ENCODE measurements around the gene GRB10. TPM values are rescaled to one million over a fixed set of nuclear protein-coding genes. Genes with fewer than 3 reads are reported as not detected.

The GRB10 gene
- total RNA-seq, 2 donors from 2014 or later = 45.4 to 52.6 TPM

GRCh38 chr7:50806143-50806542 is 23.4 kb upstream of the GRB10 start:
- intact Hi-C loops (cut with DNase I) = no loop called here
- no peak for DNase-seq (ENCODE audit: low spot score)

- no peak for DNase-seq (ENCODE audit: low spot score)
- intact Hi-C loops (cut with DNase I) = no loop called here
Measured at GRCh38 chr7:50805447-50806125, 22.9 kb upstream of the GRB10 start.

- intact Hi-C loops (cut with DNase I) = no loop called here
- DNase-seq (ENCODE audit: low spot score) = no peak
Measured at GRCh38 chr7:50803359-50804337, 21.0 kb upstream of the GRB10 start.

- DNase-seq (ENCODE audit: low spot score) = no peak
Measured at GRCh38 chr7:50801907-50802306, 19.2 kb upstream of the GRB10 start.

GRCh38 chr7:50799873-50800272 is 17.2 kb upstream of the GRB10 start:
- DNase-seq (ENCODE audit: low spot score) = no peak
- intact Hi-C loops (cut with DNase I) = loop anchor here in 1 of 2 donors (10.0 kb wide), 1 partner anchor 265 kb away; no protein-coding TSS in a partner anchor

More at GRCh38 chr7:50801907-50802306, 19.2 kb upstream of the GRB10 start:
- intact Hi-C loops (cut with DNase I) = no loop called here

- no peak for DNase-seq (ENCODE audit: low spot score)
- intact Hi-C loops (cut with DNase I) = loop anchor here in 1 of 2 donors (10.0 kb wide), 1 partner anchor 267 kb away; no protein-coding TSS in a partner anchor
Measured at GRCh38 chr7:50798126-50798525, 15.4 kb upstream of the GRB10 start.

- DNase-seq (ENCODE audit: low spot score) = no peak
Measured at GRCh38 chr7:50795831-50796230, 13.1 kb upstream of the GRB10 start.

GRCh38 chr7:50795253-50795652 is 12.6 kb upstream of the GRB10 start:
- intact Hi-C loops (cut with DNase I) = loop anchor here in 1 of 2 donors (10.0 kb wide), 1 partner anchor 270 kb away; no protein-coding TSS in a partner anchor

More at GRCh38 chr7:50795831-50796230, 13.1 kb upstream of the GRB10 start:
- intact Hi-C loops (cut with DNase I) = loop anchor here in 1 of 2 donors (10.0 kb wide), 1 partner anchor 269 kb away; no protein-coding TSS in a partner anchor

GRCh38 chr7:50793947-50794570 is 11.4 kb upstream of the GRB10 start:
- no peak for DNase-seq (ENCODE audit: low spot score)
- intact Hi-C loops (cut with DNase I) = loop anchor here in 1 of 2 donors (10.0 kb wide), 1 partner anchor 271 kb away; no protein-coding TSS in a partner anchor

More at GRCh38 chr7:50795253-50795652, 12.6 kb upstream of the GRB10 start:
- DNase-seq (ENCODE audit: low spot score) = no peak

- peak; percentile 88 for DNase-seq (ENCODE audit: low spot score)
- intact Hi-C loops (cut with DNase I) = loop anchor here in 1 of 2 donors (10.0 kb wide), 1 partner anchor 271 kb away; no protein-coding TSS in a partner anchor
Measured at GRCh38 chr7:50793120-50793946, 10.6 kb upstream of the GRB10 start.

GRCh38 chr7:50792342-50793119 is 9.8 kb upstream of the GRB10 start:
- peak; percentile 84 for DNase-seq (ENCODE audit: low spot score)
- intact Hi-C loops (cut with DNase I) = loop anchor here in 1 of 2 donors (10.0 kb wide), 1 partner anchor 272 kb away; no protein-coding TSS in a partner anchor

GRCh38 chr7:50791938-50792341 is 9.2 kb upstream of the GRB10 start:
- no peak for DNase-seq (ENCODE audit: low spot score)
- intact Hi-C loops (cut with DNase I) = loop anchor here in 1 of 2 donors (10.0 kb wide), 1 partner anchor 273 kb away; no protein-coding TSS in a partner anchor

- DNase-seq (ENCODE audit: low spot score) = no peak
Measured at GRCh38 chr7:50791363-50791937, 8.8 kb upstream of the GRB10 start.

GRCh38 chr7:50790381-50790780 is 7.7 kb upstream of the GRB10 start:
- intact Hi-C loops (cut with DNase I) = loop anchor here in 1 of 2 donors (10.0 kb wide), 1 partner anchor 274 kb away; no protein-coding TSS in a partner anchor
- no peak for DNase-seq (ENCODE audit: low spot score)

More at GRCh38 chr7:50791363-50791937, 8.8 kb upstream of the GRB10 start:
- intact Hi-C loops (cut with DNase I) = loop anchor here in 1 of 2 donors (10.0 kb wide), 1 partner anchor 273 kb away; no protein-coding TSS in a partner anchor

GRCh38 chr7:50788382-50788781 is 5.7 kb upstream of the GRB10 start:
- DNase-seq (ENCODE audit: low spot score) = no peak
- intact Hi-C loops (cut with DNase I) = no loop called here

GRCh38 chr7:50787825-50788224 is 5.1 kb upstream of the GRB10 start:
- intact Hi-C loops (cut with DNase I) = no loop called here
- DNase-seq (ENCODE audit: low spot score) = no peak

- no peak for DNase-seq (ENCODE audit: low spot score)
- intact Hi-C loops (cut with DNase I) = no loop called here
Measured at GRCh38 chr7:50785346-50785745, 2.6 kb upstream of the GRB10 start.
